COLO668 (cell line): ENCODE data around the gene INTS1.

Experiments used
- DNase-seq: peaks from one replicate; lab custom pipeline; 2025; ENCODE audit not compliant: unreplicated experiment; lab: John Stamatoyannopoulos, UW

The INTS1 gene

GRCh38 chr7:1433128-1433920 is 70.9 kb downstream of the INTS1 start:
- no peak for DNase-seq

- DNase-seq = peak; percentile 77
These were observed 71.6 kb downstream of the INTS1 start for GRCh38 chr7:1432411-1433082.

GRCh38 chr7:1431634-1432380 is 72.4 kb downstream of the INTS1 start:
- peak; percentile 39 for DNase-seq

- DNase-seq = no peak
These were observed 73.0 kb downstream of the INTS1 start for GRCh38 chr7:1431226-1431625.

GRCh38 chr7:1430056-1430845 is 73.9 kb downstream of the INTS1 start:
- DNase-seq = no peak

GRCh38 chr7:1428941-1429501 is 75.2 kb downstream of the INTS1 start:
- DNase-seq = no peak

- DNase-seq = no peak
These were observed 77.0 kb downstream of the INTS1 start for GRCh38 chr7:1427064-1427657.

GRCh38 chr7:1426474-1426873 is 77.7 kb downstream of the INTS1 start:
- no peak for DNase-seq

- no peak for DNase-seq
These were observed 78.7 kb downstream of the INTS1 start for GRCh38 chr7:1425292-1426136.

GRCh38 chr7:1424041-1424440 is 80.1 kb downstream of the INTS1 start:
- DNase-seq = no peak

GRCh38 chr7:1423264-1423811 is 80.9 kb downstream of the INTS1 start:
- DNase-seq = no peak

GRCh38 chr7:1422512-1423263 is 81.5 kb downstream of the INTS1 start:
- peak; percentile 60 for DNase-seq

GRCh38 chr7:1421946-1422345 is 82.2 kb downstream of the INTS1 start:
- peak; percentile 25 for DNase-seq

- DNase-seq = peak; percentile 24
These were observed 83.0 kb downstream of the INTS1 start for GRCh38 chr7:1421020-1421790.
